ENCODE data around the gene TPT1. TPM values are rescaled to one million over a fixed set of nuclear protein-coding genes. Genes with fewer than 3 reads are reported as not detected.
"Not testable (repeated sequence)": the region's sequence is repeated elsewhere in the genome, so short reads cannot be mapped to it uniquely, and the experiment has no call there.

The TPT1 gene
- total RNA-seq: over 10,000 TPM in 3 of 4 donors, 1,000 to 10,000 TPM in 1; 7,807 to 12,417 (median 11,452) TPM
- polyA plus RNA-seq: over 10,000 TPM; 17,732 to 19,074 (median 18,570) TPM
- long read RNA-seq, donor 1, full-length matches to known transcripts: 3,359 of 3,501 reads
- long read RNA-seq, donor 1, partial matches to known transcripts: 35 of 3,501 reads
- long read RNA-seq, donor 1, other reads (novel, unspliced or antisense): 107 of 3,501 reads
- long read RNA-seq, donor 2, full-length matches to known transcripts: 5,107 of 5,218 reads
- long read RNA-seq, donor 2, partial matches to known transcripts: 65 of 5,218 reads
- long read RNA-seq, donor 2, other reads (novel, unspliced or antisense): 46 of 5,218 reads

GRCh38 chr13:45341034-45341798 lies at the start of gene TPT1:
TPT1 (minus strand) TSS chr13:45341183; CDS start chr13:45341069, 114 bp downstream.
- intact Hi-C loops (cut with DNase I): no loop called here
- Histone ChIP-seq H3K9me3 (no peaks in the 10 kb centered on the region), H3K27me3 (ENCODE audit: insufficient read depth in 3 of 3, low read length in 2 of 3) (no peaks in the 10 kb centered on the region), H3K36me3 (ENCODE audit: insufficient read depth in 1 of 2, low read depth in 1 of 2) (peaks cover 13 to 63% of the 10 kb centered on the region in 2 donors), H3K4me3 (peak within 1 kb of the TSS; percentile 80), H3K27ac (peak within 1 kb of the TSS; percentile 98), H3K4me1 (peaks cover 44% of the 10 kb centered on the region)
- DNase-seq (peak; percentile 99), ATAC-seq (peak; percentile 84 to 87 (median 86))
- TF ChIP-seq CTCF (IDR thresholded peaks at IDR 0.05): no peak
- WGBS, 3 donors: 0% methylated on average over 46 to 67 of the region's 67 CpGs

GRCh38 chr13:45390348-45390747 lies 49.4 kb upstream of the TPT1 start:
- 89 to 95% (median 91%) methylated on average over 6 to 8 of the region's 9 CpGs for WGBS, 3 donors
- DNase-seq; H3K36me3 ChIP-seq (ENCODE audit: insufficient read depth in 1 of 2, low read depth in 1 of 2); H3K9me3 ChIP-seq; H3K27ac ChIP-seq; H3K4me3 ChIP-seq; intact Hi-C loops (cut with DNase I); H3K27me3 ChIP-seq (ENCODE audit: insufficient read depth in 3 of 3, low read length in 2 of 3); ATAC-seq: not testable (repeated sequence)
- peaks cover 31% of the 10 kb centered on the region for H3K4me1 ChIP-seq

GRCh38 chr13:45388664-45389063 lies 47.7 kb upstream of the TPT1 start:
- intact Hi-C loops (cut with DNase I): no loop called here
- no peak for TF ChIP-seq CTCF (IDR thresholded peaks at IDR 0.05)
- no peak overlapping the region for H3K4me3 ChIP-seq
- H3K36me3 ChIP-seq (ENCODE audit: insufficient read depth in 1 of 2, low read depth in 1 of 2): peaks cover 0 to 14% of the 10 kb centered on the region in 2 donors
- WGBS, 3 donors: 81 to 88% (median 88%) methylated on average over 4 of the region's 4 CpGs
- peaks cover 25% of the 10 kb centered on the region for H3K4me1 ChIP-seq
- H3K27me3 ChIP-seq (ENCODE audit: insufficient read depth in 3 of 3, low read length in 2 of 3): no peaks in the 10 kb centered on the region
- H3K9me3 ChIP-seq: no peaks in the 10 kb centered on the region
- H3K27ac ChIP-seq: no peak overlapping the region
- no peak for ATAC-seq
- no peak for DNase-seq

GRCh38 chr13:45386892-45387575 lies 46.1 kb upstream of the TPT1 start:
- H3K9me3 ChIP-seq; H3K27me3 ChIP-seq (ENCODE audit: insufficient read depth in 3 of 3, low read length in 2 of 3); ATAC-seq; H3K27ac ChIP-seq; DNase-seq; H3K4me3 ChIP-seq; intact Hi-C loops (cut with DNase I): not testable (repeated sequence)
- Histone ChIP-seq H3K36me3 (ENCODE audit: insufficient read depth in 1 of 2, low read depth in 1 of 2) (peaks cover 0 to 14% of the 10 kb centered on the region in 2 donors), H3K4me1 (peaks cover 12% of the 10 kb centered on the region)
- 87 to 91% (median 89%) methylated on average over 17 of the region's 17 CpGs for WGBS, 3 donors

GRCh38 chr13:45385907-45386553 lies 45.0 kb upstream of the TPT1 start:
- Histone ChIP-seq H3K4me1 (peaks cover 10% of the 10 kb centered on the region), H3K36me3 (ENCODE audit: insufficient read depth in 1 of 2, low read depth in 1 of 2) (peaks cover 0 to 12% of the 10 kb centered on the region in 2 donors), H3K27me3 (ENCODE audit: insufficient read depth in 3 of 3, low read length in 2 of 3) (no peaks in the 10 kb centered on the region), H3K27ac (peak overlapping the region; percentile 65), H3K4me3 (no peak overlapping the region), H3K9me3 (no peaks in the 10 kb centered on the region)
- ATAC-seq (peak; percentile 62 to 81 (median 79)), DNase-seq (no peak)
- no peak for TF ChIP-seq CTCF (IDR thresholded peaks at IDR 0.05)
- intact Hi-C loops (cut with DNase I): no loop called here
- 68 to 88% (median 78%) methylated on average over 5 of the region's 5 CpGs for WGBS, 3 donors

All from psoas muscle (tissue), 8 donors.